B cell (primary cell): ENCODE measurements around the gene CNTD1. TPM values are rescaled to one million over a fixed set of nuclear protein-coding genes. Genes with fewer than 3 reads are reported as not detected.

Experiments used
- ATAC-seq: fragments of 200-7000 bp; cut with Tn5 transposase; one replicate; pipeline ENCODE4 v1.10.0; 2021; ENCODE audit warnings: low read depth, mild to moderate bottlenecking, moderate number of reproducible peaks, moderate library complexity
- CTCF ChIA-PET: fragments of 350-600 bp; sonication (Branson Sonifier 250); formaldehyde crosslinking; loops from one replicate; lab custom pipeline; 2021; ENCODE audit warnings: antibody characterized with exemption, inconsistent platforms; lab: Charles Lee
- POLR2A ChIA-PET: fragments of 350-600 bp; sonication (Branson Sonifier 250); formaldehyde crosslinking; loops from one replicate; lab custom pipeline; 2021; ENCODE audit warnings: antibody characterized with exemption; lab: Charles Lee
- DNase-seq: peaks from one replicate; pipeline ENCODE4 v3.0.0; 2013
- H2AFZ ChIP-seq: 2 replicates; pipeline ENCODE4 v1.6.1; 2012; ENCODE audit warnings: mild to moderate bottlenecking, low read depth, low read length; ENCODE audit not compliant: insufficient read depth, poor library complexity, severe bottlenecking
- H3K27ac ChIP-seq, 2 donors: 1 replicate in 1 of 2; 2 replicates in 1 of 2; pipeline ENCODE4 v1.5.1; 2012 to 2013; ENCODE audit warnings: low read length in 2 of 2, mild to moderate bottlenecking in 2 of 2, moderate library complexity in 1 of 2
- H3K27me3 ChIP-seq, 4 experiments: fragments of 200-600 bp in 1 of 4; sonication (generic) in 1 of 4; replicated peaks in 1 of 4; 1 replicate in 2 of 4; 2 replicates in 2 of 4; pipeline versions ENCODE4 v1.6.1 to v1.7.0; 2013 to 2016; ENCODE audit warnings: low read length in 3 of 4, mild to moderate bottlenecking in 2 of 4, mixed read lengths in 1 of 4, moderate library complexity in 1 of 4; ENCODE audit not compliant: insufficient read depth in 4 of 4, control insufficient read depth in 3 of 4; ENCODE audit errors: control extremely low read depth in 1 of 4
- H3K36me3 ChIP-seq, 2 experiments: replicated peaks in 1 of 2; 1 replicate in 1 of 2; 2 replicates in 1 of 2; pipeline versions ENCODE4 v1.6.1 to v1.7.1; 2013; ENCODE audit warnings: low read length in 1 of 2; ENCODE audit not compliant: insufficient read depth in 2 of 2, control insufficient read depth in 1 of 2; ENCODE audit errors: control extremely low read depth in 1 of 2, extremely low read depth in 1 of 2
- H3K4me1 ChIP-seq, 2 donors: fragments of 200-600 bp in 1 of 2; sonication (generic) in 1 of 2; 1 replicate in 1 of 2; 2 replicates in 1 of 2; pipeline versions ENCODE4 v1.5.1 to v1.6.1; 2013 to 2017; ENCODE audit warnings: low read length in 2 of 2; ENCODE audit not compliant: control insufficient read depth in 2 of 2, insufficient read depth in 2 of 2
- H3K4me2 ChIP-seq: replicated peaks from 2 replicates; pipeline ENCODE3; 2012; ENCODE audit warnings: mild to moderate bottlenecking, low read depth, low read length; ENCODE audit not compliant: poor library complexity, severe bottlenecking
- H3K4me3 ChIP-seq, 5 experiments: fragments of 200-600 bp in 1 of 5; sonication (generic) in 1 of 5; 1 replicate in 3 of 5; 2 replicates in 2 of 5; pipeline versions ENCODE4 v1.5.1 to v1.7.0; 2011 to 2016; ENCODE audit warnings: low read length in 4 of 5, mild to moderate bottlenecking in 4 of 5, low read depth in 2 of 5, control low read depth in 1 of 5, moderate library complexity in 1 of 5; ENCODE audit not compliant: insufficient read depth in 1 of 5; ENCODE audit errors: control extremely low read depth in 1 of 5, extremely low read depth in 1 of 5
- H3K79me2 ChIP-seq: fragments of 200-600 bp; sonication (generic); one replicate; pipeline ENCODE4 v1.6.0; 2016; ENCODE audit warnings: low read length; ENCODE audit not compliant: control insufficient read depth, insufficient read depth
- H3K9ac ChIP-seq: fragments of 200-600 bp; sonication (generic); 2 replicates; pipeline ENCODE4 v1.6.1; 2017; ENCODE audit warnings: mild to moderate bottlenecking, low read length, moderate library complexity
- H3K9me3 ChIP-seq, 3 donors: one replicate each; pipeline versions ENCODE4 v1.6.1 to v1.7.1; 2013; ENCODE audit warnings: low read length in 2 of 3; ENCODE audit not compliant: control insufficient read depth in 2 of 3, insufficient read depth in 1 of 3; ENCODE audit errors: control extremely low read depth in 1 of 3
- H4K20me1 ChIP-seq: 2 replicates; pipeline ENCODE4 v1.6.0; 2012; ENCODE audit warnings: mild to moderate bottlenecking, low read length; ENCODE audit not compliant: insufficient read depth, control insufficient read depth, poor library complexity, severe bottlenecking
- H3K27ac Mint-ChIP-seq: one replicate; pipeline ENCODE4 v1.8.0; 2021; ENCODE audit warnings: mixed read lengths
- H3K27me3 Mint-ChIP-seq: one replicate; pipeline ENCODE4 v1.8.0; 2021; ENCODE audit warnings: mixed read lengths
- H3K4me1 Mint-ChIP-seq: one replicate; pipeline ENCODE4 v1.8.0; 2021; ENCODE audit warnings: mixed read lengths
- H3K4me3 Mint-ChIP-seq: one replicate; pipeline ENCODE4 v1.8.0; 2021; ENCODE audit warnings: mixed read lengths
- H3K9me3 Mint-ChIP-seq: one replicate; pipeline ENCODE4 v1.8.0; 2022; ENCODE audit warnings: mixed read lengths; ENCODE audit not compliant: insufficient read depth
- CTCF ChIP-seq: fragments of 200-600 bp; IDR thresholded peaks from one replicate; pipeline ENCODE4 v1.8.0; 2022; ENCODE audit warnings: antibody characterized with exemption, mild to moderate bottlenecking
- EZH2 ChIP-seq: IDR thresholded peaks from 2 replicates; pipeline ENCODE4 v1.6.1; 2012; ENCODE audit warnings: borderline replicate concordance, low read depth, mild to moderate bottlenecking, moderate library complexity, low read length; ENCODE audit not compliant: insufficient read depth, poor library complexity, severe bottlenecking
- WGBS: methylation state at CpG from one replicate; pipeline ENCODE4 v1.1.5; 2013; ENCODE audit warnings: missing lambda C conversion rate; ENCODE audit not compliant: insufficient coverage; 5-methylcytosine and 5-hydroxymethylcytosine counted together
- intact Hi-C: fragments of 100-400 bp; cut with micrococcal nuclease; formaldehyde crosslinking; loops from one replicate; pipeline ENCODE4 v1.10.0; 2022
- polyA plus RNA-seq: library from polyadenylated mRNA; depleted of rRNA; stranded (reverse); fragments of >200 nt; gene quantifications from 2 replicates; pipeline ENCODE4 v1.2.3, GENCODE V29; 2012
- total RNA-seq, 2 donors: library from RNA; stranded (reverse); fragments of 120-200 nt in 1 of 2; gene quantifications; 1 replicate in 1 of 2; 2 replicates in 1 of 2; pipeline versions ENCODE4 v1.2.3 to v1.2.4, GENCODE V29; 2013 to 2022

The CNTD1 gene
- total and polyA plus RNA-seq, 2 donors (not counting 1 experiment from before 2014, with no cell fraction given) = not detected

DNA sequence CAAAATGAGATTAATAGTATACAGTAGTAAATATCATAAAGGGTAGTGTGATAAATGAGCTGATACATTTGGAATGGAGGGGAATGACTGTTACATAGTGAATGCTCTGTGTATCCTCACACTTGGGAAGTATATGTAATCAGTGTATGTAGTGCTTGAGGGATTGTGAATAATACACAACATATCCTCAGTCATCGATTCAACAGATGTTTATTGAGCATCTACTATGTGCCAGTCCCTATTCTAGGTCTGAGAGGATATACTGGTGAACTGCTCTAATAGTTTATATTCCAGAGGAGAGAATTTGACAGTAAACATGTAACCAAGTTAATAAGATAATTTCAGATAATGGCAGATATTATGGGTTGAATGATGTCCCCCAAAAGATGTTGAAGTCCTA lies 28.8 kb downstream of the CNTD1 start:
- Histone ChIP-seq H3K27ac (no peak overlapping the region), H2AFZ (no peak overlapping the region), H3K4me3 (no peak overlapping the region), H3K4me1 (peaks cover 10 to 22% of the 10 kb centered on the region in 2 donors), H3K36me3 (no peaks in the 10 kb centered on the region), H3K79me2 (peaks cover 25% of the 10 kb centered on the region), H3K4me2 (no peak overlapping the region), H3K9me3 (no peaks in the 10 kb centered on the region), H3K27me3 (no peaks in the 10 kb centered on the region), H3K9ac (no peak overlapping the region), H4K20me1 (no peaks in the 10 kb centered on the region)
- H3K4me1 Mint-ChIP-seq = peaks cover 21% of the 10 kb centered on the region
- no peak overlapping the region for H3K4me3 Mint-ChIP-seq
- intact Hi-C loops = no loop called here
- no CpG with 5 or more reads among the region's 1 CpG for WGBS
- TF ChIP-seq CTCF = no peak
- TF ChIP-seq EZH2 = no peak
- POLR2A ChIA-PET = interaction anchor here (0.5 kb wide), 1 partner anchor 158 kb away, joined by 4 read pairs; no protein-coding TSS in a partner anchor
- H3K9me3 Mint-ChIP-seq = no peaks in the 10 kb centered on the region
- H3K27me3 Mint-ChIP-seq = no peaks in the 10 kb centered on the region
- CTCF ChIA-PET = interaction anchor here (0.9 kb wide), 1 partner anchor 9 kb away, joined by 3 read pairs; no protein-coding TSS in a partner anchor
- ATAC-seq (no peak), DNase-seq (no peak)
- no peak overlapping the region for H3K27ac Mint-ChIP-seq

- Mint-ChIP-seq H3K27ac (no peak overlapping the region), H3K9me3 (no peaks in the 10 kb centered on the region), H3K4me1 (peaks cover 24% of the 10 kb centered on the region), H3K27me3 (no peaks in the 10 kb centered on the region), H3K4me3 (peak overlapping the region; percentile 32)
- Histone ChIP-seq H3K9me3 (no peaks in the 10 kb centered on the region), H3K36me3 (peaks cover 2 to 9% of the 10 kb centered on the region in 2 experiments), H3K4me3 (no peak overlapping the region), H3K27ac (no peak overlapping the region), H4K20me1 (no peaks in the 10 kb centered on the region), H3K4me1 (peaks cover 12 to 20% of the 10 kb centered on the region in 2 donors), H2AFZ (no peak overlapping the region), H3K79me2 (peaks cover 39% of the 10 kb centered on the region), H3K4me2 (no peak overlapping the region), H3K9ac (no peak overlapping the region), H3K27me3 (no peaks in the 10 kb centered on the region)
- DNase-seq = no peak
- TF ChIP-seq CTCF = no peak
- no peak for TF ChIP-seq EZH2
- no peak for ATAC-seq
- CTCF ChIA-PET = interaction anchor here (1.8 kb wide), 1 partner anchor 167 kb away, joined by 4 read pairs; the partner anchor contains the start of gene RPL27
- intact Hi-C loops = no loop called here
- POLR2A ChIA-PET = interaction anchor here (0.6 kb wide), 1 partner anchor 85 kb away, joined by 3 read pairs; no protein-coding TSS in a partner anchor
These were observed 32.3 kb downstream of the CNTD1 start for GRCh38 chr17:42830971-42831370.
